ENCODE results near the gene ITGB6. TPM values are rescaled to one million over a fixed set of nuclear protein-coding genes. Genes with fewer than 3 reads are reported as not detected.

The ITGB6 gene
- total and polyA plus RNA-seq, 2 experiments from 2014 or later, result 20.3 to 41.1 TPM

DNA sequence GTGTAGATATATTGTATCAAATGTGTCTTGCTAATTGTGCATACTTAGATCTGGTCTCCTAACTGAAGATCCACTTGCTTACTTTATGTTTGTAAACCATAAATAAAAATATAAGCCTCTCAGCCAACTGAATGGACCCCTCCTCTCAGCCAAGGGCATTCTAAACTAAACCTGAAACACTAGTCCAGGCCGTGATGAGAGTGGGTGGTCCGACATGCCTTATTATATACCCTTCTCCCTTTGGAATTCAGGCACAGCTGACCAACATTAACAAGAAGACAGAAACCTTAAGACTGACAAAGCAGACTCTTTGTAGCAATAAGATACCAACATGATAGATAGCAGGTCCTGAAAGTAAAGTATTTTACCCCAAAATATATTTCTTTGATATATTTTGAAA, 73.3 kb downstream of the ITGB6 start:
- no peak overlapping the region for H3K27ac ChIP-seq
- no peaks in the 10 kb centered on the region for H3K9me2 ChIP-seq (replicated peaks; ENCODE audit: insufficient read depth)
- no peaks in the 10 kb centered on the region for H3K9me3 ChIP-seq (ENCODE audit: low read depth)
- 76% methylated on average over 2 of the region's 2 CpGs for WGBS (ENCODE audit: low lambda C conversion rate, missing lambda C conversion rate)
- H3K4me2 ChIP-seq, result no peak overlapping the region
- no peaks in the 10 kb centered on the region for H3K79me2 ChIP-seq
- no peak for TF ChIP-seq EZH2phosphoT487 (IDR thresholded peaks at IDR 0.05; ENCODE audit: low read depth, severe bottlenecking, unreplicated experiment)
- TF ChIP-seq, protein P1, sequence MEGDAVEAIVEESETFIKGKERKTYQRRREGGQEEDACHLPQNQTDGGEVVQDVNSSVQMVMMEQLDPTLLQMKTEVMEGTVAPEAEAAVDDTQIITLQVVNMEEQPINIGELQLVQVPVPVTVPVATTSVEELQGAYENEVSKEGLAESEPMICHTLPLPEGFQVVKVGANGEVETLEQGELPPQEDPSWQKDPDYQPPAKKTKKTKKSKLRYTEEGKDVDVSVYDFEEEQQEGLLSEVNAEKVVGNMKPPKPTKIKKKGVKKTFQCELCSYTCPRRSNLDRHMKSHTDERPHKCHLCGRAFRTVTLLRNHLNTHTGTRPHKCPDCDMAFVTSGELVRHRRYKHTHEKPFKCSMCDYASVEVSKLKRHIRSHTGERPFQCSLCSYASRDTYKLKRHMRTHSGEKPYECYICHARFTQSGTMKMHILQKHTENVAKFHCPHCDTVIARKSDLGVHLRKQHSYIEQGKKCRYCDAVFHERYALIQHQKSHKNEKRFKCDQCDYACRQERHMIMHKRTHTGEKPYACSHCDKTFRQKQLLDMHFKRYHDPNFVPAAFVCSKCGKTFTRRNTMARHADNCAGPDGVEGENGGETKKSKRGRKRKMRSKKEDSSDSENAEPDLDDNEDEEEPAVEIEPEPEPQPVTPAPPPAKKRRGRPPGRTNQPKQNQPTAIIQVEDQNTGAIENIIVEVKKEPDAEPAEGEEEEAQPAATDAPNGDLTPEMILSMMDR (IDR thresholded peaks at IDR 0.05; ENCODE audit: poor library complexity), result no peak
- no peak for TF ChIP-seq EZH2 (IDR thresholded peaks at IDR 0.05; ENCODE audit: borderline replicate concordance)
- H2AFZ ChIP-seq, result no peak overlapping the region
- no peak for DNase-seq (ENCODE audit: low spot score)
- H3K36me3 ChIP-seq (replicated peaks; ENCODE audit: insufficient read depth, low read depth), result no peaks in the 10 kb centered on the region
- H3K4me3 ChIP-seq, result no peak overlapping the region
- H4K20me1 ChIP-seq (ENCODE audit: insufficient read depth, poor library complexity, severe bottlenecking), result no peaks in the 10 kb centered on the region
- H3K4me1 ChIP-seq (ENCODE audit: insufficient read depth), result no peaks in the 10 kb centered on the region
- H3K27me3 ChIP-seq, result no peaks in the 10 kb centered on the region

DNA sequence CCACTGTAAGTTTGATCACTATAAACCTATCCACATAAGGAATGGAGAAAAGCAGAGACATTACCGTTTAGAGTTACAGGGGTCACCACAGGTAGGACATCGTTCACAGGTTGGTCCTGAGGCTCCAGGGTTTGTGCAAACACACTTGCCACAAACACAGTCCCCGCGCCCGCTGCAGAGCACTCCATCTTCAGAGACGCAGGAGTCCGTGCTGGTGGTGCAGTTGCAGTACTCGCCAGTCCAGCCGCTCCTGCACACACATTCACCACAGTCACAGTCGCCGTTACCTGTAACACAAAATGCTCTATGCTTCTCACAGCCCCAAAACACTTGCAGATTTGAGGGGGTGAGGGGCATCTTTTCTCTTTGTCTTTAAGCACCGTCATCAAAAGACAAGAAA, 73.8 kb downstream of the ITGB6 start:
- H3K9me3 ChIP-seq (ENCODE audit: low read depth), result no peaks in the 10 kb centered on the region
- no peak for DNase-seq (ENCODE audit: low spot score)
- no peaks in the 10 kb centered on the region for H3K4me1 ChIP-seq (ENCODE audit: insufficient read depth)
- H3K36me3 ChIP-seq (replicated peaks; ENCODE audit: insufficient read depth, low read depth), result no peaks in the 10 kb centered on the region
- WGBS (ENCODE audit: low lambda C conversion rate, missing lambda C conversion rate), result 76% methylated on average over 12 of the region's 12 CpGs
- no peaks in the 10 kb centered on the region for H3K9me2 ChIP-seq (replicated peaks; ENCODE audit: insufficient read depth)
- no peak for TF ChIP-seq EZH2 (IDR thresholded peaks at IDR 0.05; ENCODE audit: borderline replicate concordance)
- no peak for TF ChIP-seq EZH2phosphoT487 (IDR thresholded peaks at IDR 0.05; ENCODE audit: low read depth, severe bottlenecking, unreplicated experiment)
- TF ChIP-seq, protein P1 (IDR thresholded peaks at IDR 0.05; ENCODE audit: poor library complexity), result no peak
- H3K79me2 ChIP-seq, result no peaks in the 10 kb centered on the region
- no peaks in the 10 kb centered on the region for H3K27me3 ChIP-seq
- no peak overlapping the region for H2AFZ ChIP-seq
- no peak overlapping the region for H3K27ac ChIP-seq
- H3K4me2 ChIP-seq, result no peak overlapping the region
- no peaks in the 10 kb centered on the region for H4K20me1 ChIP-seq (ENCODE audit: insufficient read depth, poor library complexity, severe bottlenecking)
- H3K4me3 ChIP-seq, result no peak overlapping the region

DNA sequence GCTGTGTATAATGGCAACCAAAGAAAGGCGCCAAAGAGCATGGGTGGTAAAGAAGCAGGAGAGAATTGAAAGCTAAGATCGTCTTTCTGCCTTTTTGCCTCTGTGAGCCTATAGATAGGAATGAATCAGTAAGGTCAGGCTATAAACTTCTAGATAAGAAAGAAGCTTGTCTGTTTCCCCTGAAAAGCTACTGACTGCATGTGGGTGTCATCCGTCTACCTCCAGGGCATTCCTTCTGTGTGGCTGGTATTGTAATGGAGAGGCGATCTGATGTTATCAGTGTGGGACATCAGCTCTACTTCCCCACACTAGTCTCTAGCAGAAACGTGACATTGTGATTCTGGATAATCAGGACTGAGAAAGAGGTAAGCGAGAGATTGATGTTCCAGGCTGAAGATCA, 74.2 kb downstream of the ITGB6 start:
- TF ChIP-seq, protein P1 (IDR thresholded peaks at IDR 0.05; ENCODE audit: poor library complexity), result no peak
- TF ChIP-seq EZH2 (IDR thresholded peaks at IDR 0.05; ENCODE audit: borderline replicate concordance), result no peak
- no peak for TF ChIP-seq EZH2phosphoT487 (IDR thresholded peaks at IDR 0.05; ENCODE audit: low read depth, severe bottlenecking, unreplicated experiment)
- H4K20me1 ChIP-seq (ENCODE audit: insufficient read depth, poor library complexity, severe bottlenecking), result no peaks in the 10 kb centered on the region
- H3K4me1 ChIP-seq (ENCODE audit: insufficient read depth), result no peaks in the 10 kb centered on the region
- H3K9me2 ChIP-seq (replicated peaks; ENCODE audit: insufficient read depth), result no peaks in the 10 kb centered on the region
- no peak overlapping the region for H3K4me2 ChIP-seq
- no peak overlapping the region for H3K4me3 ChIP-seq
- no peaks in the 10 kb centered on the region for H3K27me3 ChIP-seq
- DNase-seq (ENCODE audit: low spot score), result no peak
- 42% methylated on average over 6 of the region's 6 CpGs for whole genome bisulfite sequencing (ENCODE audit: low lambda C conversion rate, missing lambda C conversion rate)
- no peaks in the 10 kb centered on the region for H3K79me2 ChIP-seq
- no peaks in the 10 kb centered on the region for H3K36me3 ChIP-seq (replicated peaks; ENCODE audit: insufficient read depth, low read depth)
- no peaks in the 10 kb centered on the region for H3K9me3 ChIP-seq (ENCODE audit: low read depth)
- H2AFZ ChIP-seq, result no peak overlapping the region
- H3K27ac ChIP-seq, result no peak overlapping the region

DNA sequence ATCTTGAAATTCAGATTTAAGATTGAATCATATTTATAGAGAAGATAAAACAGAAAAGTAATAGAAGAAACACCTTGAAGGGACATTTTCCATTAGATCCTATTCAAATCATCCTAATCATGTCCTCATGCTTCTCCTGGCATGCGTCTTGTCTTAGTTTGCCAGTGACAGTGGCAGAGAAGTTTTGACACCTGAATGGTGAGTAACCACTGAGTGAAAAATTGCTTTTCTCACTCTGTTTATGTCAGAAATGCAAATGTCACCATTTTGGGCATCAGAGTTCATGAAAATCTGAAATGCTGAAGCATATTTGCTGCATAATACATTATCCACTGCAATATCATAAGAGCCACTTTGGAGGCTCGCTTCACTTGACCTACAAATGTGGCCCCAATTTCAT, 74.7 kb downstream of the ITGB6 start:
- DNase-seq (ENCODE audit: low spot score), result no peak
- no peak overlapping the region for H3K4me2 ChIP-seq
- no peaks in the 10 kb centered on the region for H3K79me2 ChIP-seq
- H3K9me3 ChIP-seq (ENCODE audit: low read depth), result no peaks in the 10 kb centered on the region
- H3K4me1 ChIP-seq (ENCODE audit: insufficient read depth), result no peaks in the 10 kb centered on the region
- H4K20me1 ChIP-seq (ENCODE audit: insufficient read depth, poor library complexity, severe bottlenecking), result no peaks in the 10 kb centered on the region
- no peak overlapping the region for H2AFZ ChIP-seq
- no peak overlapping the region for H3K27ac ChIP-seq
- H3K4me3 ChIP-seq, result no peak overlapping the region
- no peaks in the 10 kb centered on the region for H3K27me3 ChIP-seq
- no peaks in the 10 kb centered on the region for H3K36me3 ChIP-seq (replicated peaks; ENCODE audit: insufficient read depth, low read depth)
- no peaks in the 10 kb centered on the region for H3K9me2 ChIP-seq (replicated peaks; ENCODE audit: insufficient read depth)
- TF ChIP-seq, protein P1 (IDR thresholded peaks at IDR 0.05; ENCODE audit: poor library complexity), result no peak
- TF ChIP-seq EZH2phosphoT487 (IDR thresholded peaks at IDR 0.05; ENCODE audit: low read depth, severe bottlenecking, unreplicated experiment), result no peak
- TF ChIP-seq EZH2 (IDR thresholded peaks at IDR 0.05; ENCODE audit: borderline replicate concordance), result no peak
- WGBS (ENCODE audit: low lambda C conversion rate, missing lambda C conversion rate), result 93% methylated on average over 2 of the region's 2 CpGs
